Sigmoid colon (tissue), 4 donors: ENCODE data around the gene CCDC194.

Source experiments
- EP300 ChIP-seq, 4 donors: sonication (generic); formaldehyde crosslinking; IDR thresholded peaks; one replicate each; pipeline ENCODE4 v1.6.1; 2017; ENCODE audit warnings: antibody characterized with exemption in 4 of 4
- POLR2A ChIP-seq, 2 donors: fragments of 450-650 bp; IDR thresholded peaks; one replicate each; pipeline ENCODE4 v1.6.1; 2016; ENCODE audit warnings: antibody characterized with exemption in 2 of 2, mild to moderate bottlenecking in 2 of 2, moderate library complexity in 2 of 2
- POLR2AphosphoS5 ChIP-seq, 4 donors: sonication (generic); formaldehyde crosslinking; IDR thresholded peaks; one replicate each; pipeline ENCODE4 v1.6.1; 2017; ENCODE audit warnings: antibody characterized with exemption in 4 of 4
- TF ChIP-seq, protein P1 (sequence below), 4 experiments: fragments of 450-650 bp in 3 of 4; fragments of 200-600 bp in 1 of 4; IDR thresholded peaks; one replicate each; pipeline ENCODE4 v1.5.1; 2016 to 2019; ENCODE audit warnings: antibody characterized with exemption in 4 of 4, mild to moderate bottlenecking in 3 of 4, moderate library complexity in 2 of 4

DNA sequence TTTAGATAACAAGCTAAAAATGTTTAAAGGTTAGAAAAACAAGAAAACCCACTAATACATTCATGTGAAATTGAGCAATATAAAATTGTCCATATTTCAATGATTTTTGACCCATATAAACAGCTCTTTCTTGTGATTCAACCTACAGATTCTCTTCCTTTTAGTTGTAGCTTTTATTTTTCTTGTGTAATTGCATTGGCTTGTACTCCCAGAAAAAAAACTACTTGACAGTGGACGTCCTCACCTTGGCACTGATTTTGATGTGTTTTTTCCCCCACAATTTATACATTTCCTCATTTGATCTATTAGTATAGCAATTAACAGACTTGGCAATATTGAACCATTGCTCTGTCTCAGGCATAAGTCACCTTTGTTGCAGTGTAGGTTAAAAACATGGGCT, 4.7 kb downstream of the CCDC194 start:
- TF ChIP-seq, protein P1, sequence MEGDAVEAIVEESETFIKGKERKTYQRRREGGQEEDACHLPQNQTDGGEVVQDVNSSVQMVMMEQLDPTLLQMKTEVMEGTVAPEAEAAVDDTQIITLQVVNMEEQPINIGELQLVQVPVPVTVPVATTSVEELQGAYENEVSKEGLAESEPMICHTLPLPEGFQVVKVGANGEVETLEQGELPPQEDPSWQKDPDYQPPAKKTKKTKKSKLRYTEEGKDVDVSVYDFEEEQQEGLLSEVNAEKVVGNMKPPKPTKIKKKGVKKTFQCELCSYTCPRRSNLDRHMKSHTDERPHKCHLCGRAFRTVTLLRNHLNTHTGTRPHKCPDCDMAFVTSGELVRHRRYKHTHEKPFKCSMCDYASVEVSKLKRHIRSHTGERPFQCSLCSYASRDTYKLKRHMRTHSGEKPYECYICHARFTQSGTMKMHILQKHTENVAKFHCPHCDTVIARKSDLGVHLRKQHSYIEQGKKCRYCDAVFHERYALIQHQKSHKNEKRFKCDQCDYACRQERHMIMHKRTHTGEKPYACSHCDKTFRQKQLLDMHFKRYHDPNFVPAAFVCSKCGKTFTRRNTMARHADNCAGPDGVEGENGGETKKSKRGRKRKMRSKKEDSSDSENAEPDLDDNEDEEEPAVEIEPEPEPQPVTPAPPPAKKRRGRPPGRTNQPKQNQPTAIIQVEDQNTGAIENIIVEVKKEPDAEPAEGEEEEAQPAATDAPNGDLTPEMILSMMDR (IDR thresholded peaks at IDR 0.05): no peak
- no peak for TF ChIP-seq POLR2AphosphoS5 (IDR thresholded peaks at IDR 0.05)
- TF ChIP-seq EP300 (IDR thresholded peaks at IDR 0.05): no peak
- TF ChIP-seq POLR2A (IDR thresholded peaks at IDR 0.05): no peak
